SU-DHL-6 (cell line): ENCODE data around the gene MIER2.
"Not testable (repeated sequence)": the region's sequence is repeated elsewhere in the genome, so short reads cannot be mapped to it uniquely, and the experiment has no call there.

ENCODE experiments used
- H2AFZ ChIP-seq: fragments of 200-600 bp; sonication (generic); 2 replicates; pipeline ENCODE4 v1.6.1; 2014; ENCODE audit warnings: low read depth, mild to moderate bottlenecking, moderate library complexity, mixed read lengths, antibody characterized with exemption, low read length; ENCODE audit not compliant: severe bottlenecking
- H3F3A ChIP-seq: fragments of 200-600 bp; shearing (Covaris generic); 2 replicates; pipeline ENCODE4 v1.6.0; 2016; ENCODE audit warnings: antibody characterized with exemption, mild to moderate bottlenecking; ENCODE audit not compliant: insufficient read depth
- H3K27ac ChIP-seq: fragments of 200-600 bp; sonication (generic); 2 replicates; pipeline ENCODE4 v1.5.1; 2016; ENCODE audit warnings: low read depth, mild to moderate bottlenecking, low read length, moderate library complexity, mixed read lengths
- H3K27me3 ChIP-seq: fragments of 200-600 bp; sonication (generic), shearing (Covaris generic); 2 replicates; pipeline ENCODE4 v1.6.0; 2014; ENCODE audit warnings: mild to moderate bottlenecking, low read length
- H3K36me3 ChIP-seq: fragments of 200-600 bp; sonication (generic); 2 replicates; pipeline ENCODE4 v1.6.1; 2014; ENCODE audit warnings: mild to moderate bottlenecking, low read length, mixed read lengths
- H3K4me2 ChIP-seq: fragments of 300-600, 200-600 bp; shearing (Covaris generic), sonication (generic); 2 replicates; pipeline ENCODE4 v1.6.0; 2014; ENCODE audit warnings: low read length, low read depth, mild to moderate bottlenecking; ENCODE audit not compliant: poor library complexity, severe bottlenecking
- H3K4me3 ChIP-seq: fragments of 200-600 bp; sonication (generic); 2 replicates; pipeline ENCODE4 v1.5.1; 2014; ENCODE audit warnings: antibody characterized with exemption, low read length, mild to moderate bottlenecking, mixed read lengths; ENCODE audit not compliant: insufficient read depth, poor library complexity, severe bottlenecking
- H3K79me2 ChIP-seq: fragments of 200-600 bp; sonication (generic); 2 replicates; pipeline ENCODE4 v1.6.1; 2014; ENCODE audit warnings: mild to moderate bottlenecking, low read length, moderate library complexity; ENCODE audit not compliant: insufficient read depth
- H3K9ac ChIP-seq: fragments of 200-600 bp; sonication (generic); 2 replicates; pipeline ENCODE4 v1.7.0; 2014; ENCODE audit warnings: mild to moderate bottlenecking, low read length
- H3K9me2 ChIP-seq: fragments of 200-600 bp; sonication (generic); replicated peaks from 2 replicates; pipeline ENCODE4 v1.6.1; 2014; ENCODE audit warnings: low read length; ENCODE audit not compliant: insufficient read depth
- H3K9me3 ChIP-seq: fragments of 200-600 bp; sonication (generic); 2 replicates; pipeline ENCODE4 v1.6.1; 2014; ENCODE audit warnings: low read length, mixed read lengths; ENCODE audit not compliant: insufficient read depth
- H4K20me1 ChIP-seq: fragments of 200-600 bp; sonication (generic); 2 replicates; pipeline ENCODE4 v1.6.1; 2014; ENCODE audit warnings: low read depth, mild to moderate bottlenecking, antibody characterized with exemption, low read length, moderate library complexity, mixed read lengths
- EZH2phosphoT487 ChIP-seq: fragments of 200-600 bp; sonication (generic), shearing (Covaris generic); conservative IDR thresholded peaks from 2 replicates; pipeline ENCODE4 v1.6.1; 2018; ENCODE audit warnings: mild to moderate bottlenecking, antibody characterized with exemption, low read length, moderate library complexity, mixed read lengths
- TF ChIP-seq, protein P1 (sequence below): fragments of 200-600 bp; sonication (generic); IDR thresholded peaks from one replicate; pipeline ENCODE4 v1.5.1; 2017; ENCODE audit warnings: antibody characterized with exemption, mild to moderate bottlenecking, low read length, moderate library complexity; ENCODE audit not compliant: insufficient read depth, poor library complexity, severe bottlenecking

The MIER2 gene

DNA sequence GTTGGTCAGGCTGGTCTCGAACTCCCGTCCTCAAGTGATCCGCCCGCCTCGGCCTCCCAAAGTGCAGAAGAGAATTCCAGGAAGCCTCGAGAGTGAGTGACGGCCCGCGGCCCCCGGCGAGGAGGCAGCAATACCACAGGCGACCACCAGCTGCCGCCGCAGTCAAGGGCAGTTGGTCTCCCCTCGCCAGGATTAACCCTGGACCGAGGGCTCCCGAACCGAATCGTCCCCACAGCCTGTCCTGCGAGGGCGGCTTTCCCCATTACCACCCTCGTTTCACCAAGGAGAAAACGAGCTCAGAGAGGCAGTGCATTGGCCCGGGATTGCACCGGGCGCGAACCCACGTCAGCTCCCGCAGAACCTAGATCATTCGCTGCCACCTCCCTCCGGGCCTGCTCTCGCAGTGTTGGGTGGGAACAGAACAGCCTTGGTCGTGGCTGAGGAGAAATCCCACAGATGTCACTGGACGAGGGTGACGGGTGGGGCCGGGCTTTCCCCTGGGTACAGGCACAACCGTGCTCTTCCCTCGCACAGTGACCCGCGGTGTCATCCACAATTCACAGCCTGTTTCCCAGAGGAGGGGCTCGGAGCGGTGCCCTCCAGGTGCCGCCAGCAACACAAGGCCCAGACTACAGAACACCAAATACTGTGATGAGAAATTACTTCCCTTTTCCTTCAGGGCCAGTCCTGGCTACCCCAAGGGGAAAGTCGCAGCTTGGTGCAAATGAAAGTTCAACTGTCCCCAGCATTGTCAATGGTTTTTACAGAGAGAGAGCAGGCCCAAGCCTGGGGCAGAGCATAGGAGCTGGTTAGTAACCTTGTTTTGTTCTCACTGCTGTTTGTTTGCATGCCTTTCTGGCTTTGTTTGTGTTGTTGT, 39.6 kb upstream of the MIER2 start:
- Histone ChIP-seq H2AFZ (no peak overlapping the region), H3K9ac (no peak overlapping the region), H3K27ac (no peak overlapping the region; the same call in 1 of the 2 replicates), H3K9me2 (no peaks in the 10 kb centered on the region), H3K4me2 (no peak overlapping the region), H3F3A (no peaks in the 10 kb centered on the region), H3K4me3 (no peak overlapping the region), H3K79me2 (no peaks in the 10 kb centered on the region), H3K9me3 (no peaks in the 10 kb centered on the region), H3K27me3 (no peaks in the 10 kb centered on the region), H3K36me3 (no peaks in the 10 kb centered on the region), H4K20me1 (no peaks in the 10 kb centered on the region)
- TF ChIP-seq, protein P1, sequence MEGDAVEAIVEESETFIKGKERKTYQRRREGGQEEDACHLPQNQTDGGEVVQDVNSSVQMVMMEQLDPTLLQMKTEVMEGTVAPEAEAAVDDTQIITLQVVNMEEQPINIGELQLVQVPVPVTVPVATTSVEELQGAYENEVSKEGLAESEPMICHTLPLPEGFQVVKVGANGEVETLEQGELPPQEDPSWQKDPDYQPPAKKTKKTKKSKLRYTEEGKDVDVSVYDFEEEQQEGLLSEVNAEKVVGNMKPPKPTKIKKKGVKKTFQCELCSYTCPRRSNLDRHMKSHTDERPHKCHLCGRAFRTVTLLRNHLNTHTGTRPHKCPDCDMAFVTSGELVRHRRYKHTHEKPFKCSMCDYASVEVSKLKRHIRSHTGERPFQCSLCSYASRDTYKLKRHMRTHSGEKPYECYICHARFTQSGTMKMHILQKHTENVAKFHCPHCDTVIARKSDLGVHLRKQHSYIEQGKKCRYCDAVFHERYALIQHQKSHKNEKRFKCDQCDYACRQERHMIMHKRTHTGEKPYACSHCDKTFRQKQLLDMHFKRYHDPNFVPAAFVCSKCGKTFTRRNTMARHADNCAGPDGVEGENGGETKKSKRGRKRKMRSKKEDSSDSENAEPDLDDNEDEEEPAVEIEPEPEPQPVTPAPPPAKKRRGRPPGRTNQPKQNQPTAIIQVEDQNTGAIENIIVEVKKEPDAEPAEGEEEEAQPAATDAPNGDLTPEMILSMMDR: no peak
- TF ChIP-seq EZH2phosphoT487: no peak

DNA sequence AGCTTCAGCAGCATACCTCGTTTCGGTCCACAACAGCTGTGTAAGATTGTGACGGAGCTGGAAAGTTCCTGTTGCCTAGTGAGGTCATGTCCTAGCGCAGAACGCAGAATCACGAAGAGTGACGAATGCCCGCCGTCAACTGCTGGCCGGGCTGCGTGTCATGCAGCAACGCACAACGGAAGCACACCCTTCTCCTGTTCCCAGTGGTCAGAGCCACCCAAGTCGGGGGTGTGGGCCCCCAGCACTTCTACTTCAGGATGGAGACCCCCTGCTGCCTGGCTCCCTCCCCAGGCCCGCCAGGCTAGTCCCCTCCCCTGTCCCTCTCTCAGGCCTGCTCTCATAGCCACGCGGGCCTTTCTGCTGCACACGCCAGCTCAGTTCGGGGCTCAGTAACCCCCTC, 38.4 kb upstream of the MIER2 start:
- Histone ChIP-seq H3K36me3 (no peaks in the 10 kb centered on the region), H4K20me1 (no peaks in the 10 kb centered on the region), H3K9ac (no peak overlapping the region), H3K27me3 (no peaks in the 10 kb centered on the region), H3K9me2 (no peaks in the 10 kb centered on the region), H2AFZ (no peak overlapping the region), H3K4me3 (peak overlapping the region; percentile 8), H3K79me2 (no peaks in the 10 kb centered on the region), H3K9me3 (no peaks in the 10 kb centered on the region), H3F3A (no peaks in the 10 kb centered on the region), H3K27ac (no peak overlapping the region), H3K4me2 (peak overlapping the region; percentile 23)
- TF ChIP-seq EZH2phosphoT487: no peak
- TF ChIP-seq, protein P1: no peak

DNA sequence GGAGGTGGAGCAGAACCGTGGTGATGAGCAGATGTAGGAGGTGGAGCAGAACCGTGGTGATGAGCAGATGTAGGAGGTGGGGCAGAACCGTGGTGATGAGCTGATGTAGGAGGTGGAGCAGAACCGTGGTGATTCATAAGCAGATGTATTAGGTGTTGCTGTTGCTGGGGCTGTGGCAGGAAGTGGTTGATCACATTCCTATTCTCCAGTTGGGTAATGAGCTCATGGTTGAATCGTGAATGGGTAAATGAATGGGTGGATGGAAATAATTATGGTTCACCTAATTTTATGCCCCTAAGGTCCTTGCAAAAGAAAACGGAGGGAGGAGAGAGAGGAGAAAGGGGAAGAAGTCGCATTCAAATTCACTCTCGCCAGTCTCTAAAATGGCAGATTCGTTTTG, 38.0 kb upstream of the MIER2 start:
- H3K4me2 ChIP-seq: peak overlapping the region; percentile 23
- H3K27me3 ChIP-seq, H3K9me3 ChIP-seq, H4K20me1 ChIP-seq, H3K79me2 ChIP-seq, H3K9ac ChIP-seq, H3K36me3 ChIP-seq, H3K27ac ChIP-seq, H2AFZ ChIP-seq, H3K9me2 ChIP-seq, H3F3A ChIP-seq: not testable (repeated sequence)
- peak overlapping the region; percentile 8 for H3K4me3 ChIP-seq

DNA sequence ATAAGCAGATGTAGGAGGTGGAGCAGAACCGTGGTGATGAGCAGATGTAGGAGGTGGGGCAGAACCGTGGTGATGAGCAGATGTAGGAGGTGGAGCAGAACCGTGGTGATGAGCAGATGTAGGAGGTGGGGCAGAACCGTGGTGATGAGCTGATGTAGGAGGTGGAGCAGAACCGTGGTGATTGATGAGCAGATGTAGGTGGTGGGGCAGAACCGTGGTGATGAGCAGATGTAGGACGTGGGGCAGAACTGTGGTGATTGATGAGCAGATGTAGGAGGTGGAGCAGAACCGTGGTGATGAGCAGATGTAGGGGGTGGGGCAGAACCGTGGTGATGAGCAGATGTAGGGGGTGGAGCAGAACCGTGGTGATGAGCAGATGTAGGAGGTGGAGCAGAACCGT, 37.3 kb upstream of the MIER2 start:
- not testable (repeated sequence) for H4K20me1 ChIP-seq, H3K27ac ChIP-seq, H3K36me3 ChIP-seq, H3K9ac ChIP-seq, H3F3A ChIP-seq, H3K4me2 ChIP-seq, H2AFZ ChIP-seq, H3K79me2 ChIP-seq, H3K9me2 ChIP-seq, H3K27me3 ChIP-seq, H3K9me3 ChIP-seq, H3K4me3 ChIP-seq

DNA sequence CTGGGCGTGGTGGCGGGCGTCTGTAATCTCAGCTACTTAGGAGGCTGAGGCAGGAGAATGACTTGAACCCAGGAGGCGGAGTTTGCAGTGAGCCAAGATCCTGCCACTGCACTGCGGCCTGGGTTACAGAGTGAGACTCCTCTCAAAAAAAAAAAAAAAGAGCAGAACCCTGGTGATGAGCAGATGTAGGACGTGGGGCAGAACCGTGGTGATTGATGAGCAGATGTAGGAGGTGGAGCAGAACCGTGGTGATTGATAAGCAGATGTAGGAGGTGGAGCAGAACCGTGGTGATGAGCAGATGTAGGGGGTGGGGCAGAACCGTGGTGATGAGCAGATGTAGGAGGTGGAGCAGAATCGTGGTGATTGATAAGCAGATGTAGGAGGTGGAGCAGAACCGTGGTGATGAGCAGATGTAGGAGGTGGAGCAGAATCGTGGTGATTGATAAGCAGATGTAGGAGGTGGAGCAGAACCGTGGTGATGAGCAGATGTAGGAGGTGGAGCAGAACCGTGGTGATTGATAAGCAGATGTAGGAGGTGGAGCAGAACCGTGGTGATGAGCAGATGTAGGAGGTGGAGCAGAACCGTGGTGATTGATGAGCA, 36.1 kb upstream of the MIER2 start:
- H3K9me2 ChIP-seq, H3K4me3 ChIP-seq, H3K79me2 ChIP-seq, H4K20me1 ChIP-seq, H3K4me2 ChIP-seq, H3K9me3 ChIP-seq, H2AFZ ChIP-seq, H3K9ac ChIP-seq, H3F3A ChIP-seq, H3K36me3 ChIP-seq, H3K27me3 ChIP-seq, H3K27ac ChIP-seq: not testable (repeated sequence)
